Measurements from ENCODE around the gene FAM53B.

The FAM53B gene

DNA sequence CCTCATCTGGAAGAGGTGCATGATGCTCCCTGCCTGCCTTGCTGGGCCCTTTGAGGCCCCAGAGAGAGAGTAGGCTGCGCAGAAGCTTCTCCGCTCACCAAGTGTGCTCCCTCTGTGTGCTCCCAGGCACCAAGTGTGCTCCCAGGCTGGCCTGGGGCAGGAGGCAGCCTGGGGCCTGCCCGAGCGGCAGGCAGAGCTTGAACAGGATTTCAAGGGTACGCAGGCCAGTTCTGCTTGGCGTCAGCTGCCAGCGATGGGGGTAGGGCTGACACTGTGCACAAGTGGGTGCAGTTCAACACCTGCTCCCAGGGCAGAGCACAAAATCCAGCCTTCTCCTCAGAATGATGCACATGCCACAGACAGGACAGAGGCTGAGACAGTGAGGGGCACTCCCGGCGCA is 119.7 kb downstream of the FAM53B start:
- Histone ChIP-seq H4K91ac (ENCODE audit: low read depth, low read length) (no peak overlapping the region), H3K9me3 (ENCODE audit: insufficient read depth, low read depth, low read length) (no peaks in the 10 kb centered on the region), H2BK12ac (ENCODE audit: low read length) (no peak overlapping the region), H3K4me1 (ENCODE audit: control insufficient read depth in 1 of 2, insufficient read depth in 2 of 2, low read length in 2 of 2) (peaks cover 4 to 15% of the 10 kb centered on the region in 2 experiments), H4K8ac (ENCODE audit: low read depth, low read length) (no peak overlapping the region), H3K14ac (ENCODE audit: low read length) (no peak overlapping the region), H3K4me2 (ENCODE audit: low read length) (no peak overlapping the region), H3K18ac (ENCODE audit: low read length) (no peak overlapping the region), H3K4ac (ENCODE audit: low read depth, low read length) (no peak overlapping the region), H2AK5ac (ENCODE audit: low read length) (no peak overlapping the region), H3K79me2 (ENCODE audit: control insufficient read depth, insufficient read depth, low read length, poor library complexity) (no peaks in the 10 kb centered on the region), H3K27me3 (ENCODE audit: insufficient read depth, low read length) (no peaks in the 10 kb centered on the region), H3K27ac (ENCODE audit: low read depth, low read length) (no peak overlapping the region), H2AFZ (ENCODE audit: insufficient read depth, low read length, poor library complexity) (no peak overlapping the region), H3K9ac (ENCODE audit: low read length) (no peak overlapping the region), H4K12ac (ENCODE audit: low read depth, low read length) (no peak overlapping the region), H3K4me3 (ENCODE audit: low read depth, low read length) (no peak overlapping the region), H3K36me3 (ENCODE audit: control insufficient read depth in 1 of 2, insufficient read depth in 2 of 2, low read length in 2 of 2) (peaks cover 3% of the 10 kb centered on the region in 2 experiments), H2BK120ac (ENCODE audit: insufficient read depth, low read length, poor library complexity) (no peak overlapping the region), H2BK5ac (ENCODE audit: low read depth, low read length, poor library complexity) (no peak overlapping the region), H3K79me1 (ENCODE audit: low read length) (no peaks in the 10 kb centered on the region), H3K23ac (ENCODE audit: low read length) (no peak overlapping the region)
- DNase-seq, result no peak
- WGBS (ENCODE audit: extremely low coverage, insufficient coverage, insufficient read length), result no CpG with 5 or more reads among the region's 9 CpGs

DNA sequence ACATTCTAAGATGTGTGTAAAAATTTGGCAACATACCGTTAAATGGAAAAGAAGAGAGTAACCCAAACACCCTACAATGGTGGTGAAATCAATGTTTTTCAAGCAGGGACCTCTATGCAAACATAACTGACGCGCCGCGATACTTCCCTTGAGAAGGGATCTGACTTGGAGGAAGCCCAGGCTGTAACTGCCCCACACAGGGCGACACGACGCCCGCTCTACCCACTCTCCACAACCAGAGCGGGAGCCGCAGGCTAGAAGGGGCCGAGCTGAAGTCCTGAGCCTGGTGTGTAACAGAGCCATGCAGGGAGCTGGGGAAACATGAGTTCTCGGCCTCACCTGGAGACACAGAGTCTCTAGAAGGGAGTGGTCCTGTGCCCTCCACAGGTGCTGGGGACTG is 120.2 kb downstream of the FAM53B start:
- no peaks in the 10 kb centered on the region for H3K27me3 ChIP-seq (ENCODE audit: insufficient read depth, low read length)
- H3K14ac ChIP-seq (ENCODE audit: low read length), result no peak overlapping the region
- no peak overlapping the region for H3K4me3 ChIP-seq (ENCODE audit: low read depth, low read length)
- no peak overlapping the region for H3K23ac ChIP-seq (ENCODE audit: low read length)
- no peak overlapping the region for H2BK12ac ChIP-seq (ENCODE audit: low read length)
- no peak overlapping the region for H3K27ac ChIP-seq (ENCODE audit: low read depth, low read length)
- H3K4ac ChIP-seq (ENCODE audit: low read depth, low read length), result no peak overlapping the region
- no peaks in the 10 kb centered on the region for H3K9me3 ChIP-seq (ENCODE audit: insufficient read depth, low read depth, low read length)
- H2BK120ac ChIP-seq (ENCODE audit: insufficient read depth, low read length, poor library complexity), result no peak overlapping the region
- no peak overlapping the region for H3K9ac ChIP-seq (ENCODE audit: low read length)
- H3K79me2 ChIP-seq (ENCODE audit: control insufficient read depth, insufficient read depth, low read length, poor library complexity), result no peaks in the 10 kb centered on the region
- no peak for DNase-seq
- no peaks in the 10 kb centered on the region for H3K79me1 ChIP-seq (ENCODE audit: low read length)
- no peak overlapping the region for H2AK5ac ChIP-seq (ENCODE audit: low read length)
- WGBS (ENCODE audit: extremely low coverage, insufficient coverage, insufficient read length), result no CpG with 5 or more reads among the region's 13 CpGs
- H3K4me2 ChIP-seq (ENCODE audit: low read length), result no peak overlapping the region
- no peak overlapping the region for H2BK5ac ChIP-seq (ENCODE audit: low read depth, low read length, poor library complexity)
- H3K36me3 ChIP-seq (ENCODE audit: control insufficient read depth in 1 of 2, insufficient read depth in 2 of 2, low read length in 2 of 2), result peaks cover 3% of the 10 kb centered on the region in 2 experiments
- H3K18ac ChIP-seq (ENCODE audit: low read length), result no peak overlapping the region
- H4K91ac ChIP-seq (ENCODE audit: low read depth, low read length), result no peak overlapping the region
- H3K4me1 ChIP-seq (ENCODE audit: control insufficient read depth in 1 of 2, insufficient read depth in 2 of 2, low read length in 2 of 2), result peaks cover 4 to 15% of the 10 kb centered on the region in 2 experiments
- H4K12ac ChIP-seq (ENCODE audit: low read depth, low read length), result no peak overlapping the region
- no peak overlapping the region for H4K8ac ChIP-seq (ENCODE audit: low read depth, low read length)
- no peak overlapping the region for H2AFZ ChIP-seq (ENCODE audit: insufficient read depth, low read length, poor library complexity)

DNA sequence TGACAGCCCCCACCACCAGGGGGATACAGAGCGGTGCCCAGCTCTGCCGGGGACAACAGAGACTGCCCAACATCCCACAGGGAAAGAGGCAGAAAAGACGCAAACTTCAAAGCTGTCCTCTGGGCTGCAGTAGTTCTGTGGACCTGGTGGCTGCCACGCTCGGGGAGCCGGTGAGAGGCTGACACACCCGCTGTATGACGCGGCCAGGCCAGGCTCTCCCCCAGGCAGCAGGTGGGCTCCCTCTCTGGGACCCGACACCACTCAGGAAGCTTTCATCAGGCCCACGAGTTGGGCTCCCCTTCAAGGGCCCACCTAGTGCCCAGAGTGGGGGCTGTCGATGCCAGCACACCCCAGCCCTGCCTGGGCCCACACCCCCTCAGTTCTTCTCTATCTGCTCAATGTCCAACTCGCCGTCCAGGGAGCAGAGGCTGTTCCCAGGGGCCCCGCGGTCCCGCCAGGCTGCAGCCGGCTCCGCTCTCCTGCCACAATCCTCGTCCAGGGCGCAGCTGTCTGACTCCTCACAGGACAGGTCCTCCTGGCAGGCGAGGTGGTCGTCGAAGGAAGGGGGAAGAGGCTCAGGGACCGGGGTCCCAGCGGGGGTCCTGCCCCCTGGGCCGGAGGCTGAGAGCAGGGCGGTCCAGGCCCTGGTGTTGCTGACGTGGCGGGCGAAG is 121.2 kb downstream of the FAM53B start:
- Histone ChIP-seq H3K9me3 (ENCODE audit: insufficient read depth, low read depth, low read length) (no peaks in the 10 kb centered on the region), H3K18ac (ENCODE audit: low read length) (no peak overlapping the region), H2AFZ (ENCODE audit: insufficient read depth, low read length, poor library complexity) (no peak overlapping the region), H3K27me3 (ENCODE audit: insufficient read depth, low read length) (no peaks in the 10 kb centered on the region), H4K12ac (ENCODE audit: low read depth, low read length) (no peak overlapping the region), H3K9ac (ENCODE audit: low read length) (no peak overlapping the region), H3K23ac (ENCODE audit: low read length) (no peak overlapping the region), H3K4me2 (ENCODE audit: low read length) (no peak overlapping the region), H4K91ac (ENCODE audit: low read depth, low read length) (no peak overlapping the region), H3K36me3 (ENCODE audit: control insufficient read depth in 1 of 2, insufficient read depth in 2 of 2, low read length in 2 of 2) (peaks cover 6 to 7% of the 10 kb centered on the region in 2 experiments), H3K4me1 (ENCODE audit: control insufficient read depth in 1 of 2, insufficient read depth in 2 of 2, low read length in 2 of 2) (peaks cover 4 to 11% of the 10 kb centered on the region in 2 experiments), H2BK120ac (ENCODE audit: insufficient read depth, low read length, poor library complexity) (no peak overlapping the region), H3K79me2 (ENCODE audit: control insufficient read depth, insufficient read depth, low read length, poor library complexity) (no peaks in the 10 kb centered on the region), H3K27ac (ENCODE audit: low read depth, low read length) (no peak overlapping the region), H2BK5ac (ENCODE audit: low read depth, low read length, poor library complexity) (no peak overlapping the region), H4K8ac (ENCODE audit: low read depth, low read length) (no peak overlapping the region), H3K79me1 (ENCODE audit: low read length) (no peaks in the 10 kb centered on the region), H2BK12ac (ENCODE audit: low read length) (no peak overlapping the region), H3K14ac (ENCODE audit: low read length) (no peak overlapping the region), H3K4me3 (ENCODE audit: low read depth, low read length) (no peak overlapping the region), H3K4ac (ENCODE audit: low read depth, low read length) (no peak overlapping the region), H2AK5ac (ENCODE audit: low read length) (no peak overlapping the region)
- no peak for DNase-seq
- no CpG with 5 or more reads among the region's 31 CpGs for WGBS (ENCODE audit: extremely low coverage, insufficient coverage, insufficient read length)

DNA sequence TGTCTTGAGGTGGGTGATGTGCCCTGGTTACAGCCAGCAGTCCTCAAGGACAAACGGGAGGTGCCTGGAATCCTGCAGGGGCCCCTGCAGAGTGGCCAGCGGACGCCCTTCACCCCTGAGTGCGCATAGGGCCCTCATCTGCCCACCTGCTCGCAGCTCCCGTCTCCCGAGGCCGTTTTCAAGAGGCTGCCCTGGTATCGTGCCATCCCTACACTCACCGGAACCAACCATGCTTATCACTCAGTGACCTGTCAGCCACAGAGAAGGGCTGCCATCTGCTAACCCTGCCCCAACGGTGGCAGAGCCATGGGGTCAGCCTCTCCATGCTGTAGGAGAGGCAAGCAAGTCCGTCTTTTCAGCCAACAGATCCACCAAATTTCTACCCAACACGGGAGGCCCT is 122.0 kb downstream of the FAM53B start:
- Histone ChIP-seq H4K8ac (ENCODE audit: low read depth, low read length) (no peak overlapping the region), H3K23ac (ENCODE audit: low read length) (no peak overlapping the region), H3K4me3 (ENCODE audit: low read depth, low read length) (no peak overlapping the region), H3K27me3 (ENCODE audit: insufficient read depth, low read length) (no peaks in the 10 kb centered on the region), H3K4me1 (ENCODE audit: control insufficient read depth in 1 of 2, insufficient read depth in 2 of 2, low read length in 2 of 2) (peaks cover 2 to 5% of the 10 kb centered on the region in 2 experiments), H2AK5ac (ENCODE audit: low read length) (no peak overlapping the region), H2AFZ (ENCODE audit: insufficient read depth, low read length, poor library complexity) (no peak overlapping the region), H4K12ac (ENCODE audit: low read depth, low read length) (no peak overlapping the region), H3K36me3 (ENCODE audit: control insufficient read depth in 1 of 2, insufficient read depth in 2 of 2, low read length in 2 of 2) (peaks cover 7 to 8% of the 10 kb centered on the region in 2 experiments), H3K14ac (ENCODE audit: low read length) (no peak overlapping the region), H3K18ac (ENCODE audit: low read length) (no peak overlapping the region), H2BK120ac (ENCODE audit: insufficient read depth, low read length, poor library complexity) (no peak overlapping the region), H3K9me3 (ENCODE audit: insufficient read depth, low read depth, low read length) (no peaks in the 10 kb centered on the region), H3K79me2 (ENCODE audit: control insufficient read depth, insufficient read depth, low read length, poor library complexity) (no peaks in the 10 kb centered on the region), H3K79me1 (ENCODE audit: low read length) (no peaks in the 10 kb centered on the region), H3K4me2 (ENCODE audit: low read length) (no peak overlapping the region), H3K27ac (ENCODE audit: low read depth, low read length) (no peak overlapping the region), H4K91ac (ENCODE audit: low read depth, low read length) (no peak overlapping the region), H3K4ac (ENCODE audit: low read depth, low read length) (no peak overlapping the region), H2BK5ac (ENCODE audit: low read depth, low read length, poor library complexity) (no peak overlapping the region), H3K9ac (ENCODE audit: low read length) (no peak overlapping the region), H2BK12ac (ENCODE audit: low read length) (no peak overlapping the region)
- WGBS (ENCODE audit: extremely low coverage, insufficient coverage, insufficient read length), result no CpG with 5 or more reads among the region's 13 CpGs
- no peak for DNase-seq
